Measurements from ENCODE around the gene VAT1.
"Not testable (repeated sequence)": the region's sequence is repeated elsewhere in the genome, so short reads cannot be mapped to it uniquely, and the experiment has no call there.

DNA sequence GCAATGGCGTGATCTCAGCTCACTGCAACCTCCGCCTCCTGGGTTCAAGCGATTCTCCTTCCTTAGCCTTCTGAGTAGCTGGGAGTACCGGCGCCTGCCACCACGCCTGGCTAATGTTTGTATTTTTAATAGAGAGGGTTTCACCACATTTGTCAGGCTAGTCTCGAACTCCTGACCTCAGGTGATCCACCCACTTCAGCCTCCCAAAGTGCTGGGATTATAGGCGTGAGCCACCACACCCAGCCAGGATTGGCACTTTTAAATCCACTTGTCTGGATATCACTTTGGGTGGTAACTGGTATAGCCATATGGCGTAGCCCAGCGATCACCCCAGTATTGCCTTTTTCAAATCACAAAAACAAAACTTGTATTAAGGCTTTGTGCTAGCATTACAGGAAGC lies 28.3 kb downstream of the VAT1 start:
- TF ChIP-seq CTCF (conservative IDR thresholded peaks at IDR 0.05 in 1 of 2, IDR thresholded peaks at IDR 0.05 in 1 of 2; ENCODE audit: low read depth in 1 of 2, low read length in 2 of 2); EZH2 (IDR thresholded peaks at IDR 0.05; ENCODE audit: low read length, missing control alignments): not testable (repeated sequence)
